ENCODE measurements around the gene FTSJ3.
"Not testable (repeated sequence)": the region's sequence is repeated elsewhere in the genome, so short reads cannot be mapped to it uniquely, and the experiment has no call there.

The FTSJ3 gene

GRCh38 chr17:63827002-63827800 lies at the start of gene FTSJ3, which contains the start of gene PSMC5:
Gene FTSJ3, minus strand, starts transcription at chr17:63827663. Its CDS starts 761 bp downstream, at chr17:63826902.
Gene PSMC5, plus strand, starts transcription at chr17:63827431. Its CDS starts 60 bp downstream, at chr17:63827491.
- DNase-seq (ENCODE audit: low read depth), result peak; percentile 86

GRCh38 chr17:63874693-63875092 lies 47.2 kb upstream of the FTSJ3 start:
- not testable (repeated sequence) for DNase-seq (ENCODE audit: low read depth)

GRCh38 chr17:63874061-63874626 lies 46.7 kb upstream of the FTSJ3 start:
- not testable (repeated sequence) for DNase-seq (ENCODE audit: low read depth)

GRCh38 chr17:63873577-63873976 lies 46.1 kb upstream of the FTSJ3 start, which contains the start of gene CSH2:
Gene CSH2, minus strand, starts transcription at chr17:63873677. Its CDS starts 63 bp downstream, at chr17:63873614.
- not testable (repeated sequence) for DNase-seq (ENCODE audit: low read depth)

GRCh38 chr17:63871646-63872365 lies 44.3 kb upstream of the FTSJ3 start:
- not testable (repeated sequence) for DNase-seq (ENCODE audit: low read depth)

GRCh38 chr17:63870292-63870665 lies 42.8 kb upstream of the FTSJ3 start:
- DNase-seq (ENCODE audit: low read depth), result not testable (repeated sequence)

- not testable (repeated sequence) for DNase-seq (ENCODE audit: low read depth)
Observed at GRCh38 chr17:63869491-63870291, 42.2 kb upstream of the FTSJ3 start.

GRCh38 chr17:63866625-63867024 lies 39.2 kb upstream of the FTSJ3 start:
- not testable (repeated sequence) for DNase-seq (ENCODE audit: low read depth)

GRCh38 chr17:63859257-63859656 lies 31.8 kb upstream of the FTSJ3 start:
- DNase-seq (ENCODE audit: low read depth), result no peak

- not testable (repeated sequence) for DNase-seq (ENCODE audit: low read depth)
Observed at GRCh38 chr17:63856425-63856824, 29.0 kb upstream of the FTSJ3 start.

- DNase-seq (ENCODE audit: low read depth), result no peak
Observed at GRCh38 chr17:63855185-63855584, 27.7 kb upstream of the FTSJ3 start.

- no peak for DNase-seq (ENCODE audit: low read depth)
Observed at GRCh38 chr17:63854709-63855108, 27.2 kb upstream of the FTSJ3 start.

GRCh38 chr17:63853260-63853659 lies 25.8 kb upstream of the FTSJ3 start:
- no peak for DNase-seq (ENCODE audit: low read depth)

GRCh38 chr17:63850401-63850800 lies 22.9 kb upstream of the FTSJ3 start:
- no peak for DNase-seq (ENCODE audit: low read depth)

- peak; percentile 84 for DNase-seq (ENCODE audit: low read depth)
Observed at GRCh38 chr17:63848834-63849689, 21.6 kb upstream of the FTSJ3 start.

- DNase-seq (ENCODE audit: low read depth), result no peak
Observed at GRCh38 chr17:63847525-63848249, 20.2 kb upstream of the FTSJ3 start.

GRCh38 chr17:63845509-63845908 lies 18.0 kb upstream of the FTSJ3 start:
- DNase-seq (ENCODE audit: low read depth), result no peak

GRCh38 chr17:63843910-63844677 lies 16.6 kb upstream of the FTSJ3 start:
- no peak for DNase-seq (ENCODE audit: low read depth)

GRCh38 chr17:63843387-63843888 lies 16.0 kb upstream of the FTSJ3 start:
- peak; percentile 75 for DNase-seq (ENCODE audit: low read depth)

Data from fibroblast of the conjunctiva (primary cell).